Measurements from ENCODE around the gene KRTAP5-7. TPM values are rescaled to one million over a fixed set of nuclear protein-coding genes. Genes with fewer than 3 reads are reported as not detected.
"Not testable (repeated sequence)": the region's sequence is repeated elsewhere in the genome, so short reads cannot be mapped to it uniquely, and the experiment has no call there.

Gene KRTAP5-7
- total RNA-seq, 1 donor from 2014 or later = not detected

GRCh38 chr11:71564430-71564829 lies 37.4 kb downstream of the KRTAP5-7 start:
- Mint-ChIP-seq H3K27me3 (ENCODE audit: low read depth, unreplicated experiment) (peaks cover 55% of the 10 kb centered on the region), H3K27ac (ENCODE audit: unreplicated experiment) (no peak overlapping the region), H3K4me3 (ENCODE audit: unreplicated experiment) (no peak overlapping the region), H3K36me3 (ENCODE audit: low read depth, unreplicated experiment) (no peaks in the 10 kb centered on the region), H3K4me1 (ENCODE audit: low read depth, unreplicated experiment) (no peaks in the 10 kb centered on the region), H3K9me3 (ENCODE audit: unreplicated experiment) (peaks cover 2% of the 10 kb centered on the region)
- Histone ChIP-seq H3K9ac (ENCODE audit: low read length) (no peak overlapping the region), H4K20me1 (ENCODE audit: insufficient read depth, low read length) (no peaks in the 10 kb centered on the region), H3K79me2 (ENCODE audit: insufficient read depth, low read length) (no peaks in the 10 kb centered on the region), H3K27ac (ENCODE audit: low read depth, low read length) (no peak overlapping the region), H3K27me3 (ENCODE audit: insufficient read depth, low read length) (peaks cover 2% of the 10 kb centered on the region), H3K4me1 (ENCODE audit: insufficient read depth, low read length) (no peaks in the 10 kb centered on the region), H3K4me2 (ENCODE audit: low read length) (no peak overlapping the region), H3K36me3 (ENCODE audit: insufficient read depth, low read length) (no peaks in the 10 kb centered on the region), H3K9me3 (ENCODE audit: insufficient read depth, low read depth, low read length) (no peaks in the 10 kb centered on the region), H2AFZ (ENCODE audit: low read depth, low read length) (no peak overlapping the region), H3K4me3 (ENCODE audit: insufficient read depth, low read depth, low read length) (no peak overlapping the region)
- TF ChIP-seq CTCF (IDR thresholded peaks at IDR 0.05; ENCODE audit: insufficient read depth, low read depth, low read length) (no peak), EZH2 (IDR thresholded peaks at IDR 0.05; ENCODE audit: insufficient read depth, low read length) (no peak)
- no peak for DNase-seq (ENCODE audit: low read depth)
- no peak for FAIRE-seq

- Histone ChIP-seq H3K27ac (ENCODE audit: low read depth, low read length) (no peak within 1 kb of the TSS), H2AFZ (ENCODE audit: low read depth, low read length) (no peak within 1 kb of the TSS), H3K4me3 (ENCODE audit: insufficient read depth, low read depth, low read length) (no peak within 1 kb of the TSS), H3K79me2 (ENCODE audit: insufficient read depth, low read length) (no peaks in the 10 kb centered on the region), H3K27me3 (ENCODE audit: insufficient read depth, low read length) (peaks cover 2% of the 10 kb centered on the region), H3K36me3 (ENCODE audit: insufficient read depth, low read length) (no peaks in the 10 kb centered on the region), H3K9me3 (ENCODE audit: insufficient read depth, low read depth, low read length) (no peaks in the 10 kb centered on the region), H4K20me1 (ENCODE audit: insufficient read depth, low read length) (no peaks in the 10 kb centered on the region), H3K4me2 (ENCODE audit: low read length) (no peak within 1 kb of the TSS), H3K9ac (ENCODE audit: low read length) (no peak within 1 kb of the TSS), H3K4me1 (ENCODE audit: insufficient read depth, low read length) (no peaks in the 10 kb centered on the region)
- Mint-ChIP-seq H3K4me3 (ENCODE audit: unreplicated experiment) (no peak within 1 kb of the TSS), H3K27me3 (ENCODE audit: low read depth, unreplicated experiment) (peaks cover 58% of the 10 kb centered on the region), H3K27ac (ENCODE audit: unreplicated experiment) (no peak within 1 kb of the TSS), H3K9me3 (ENCODE audit: unreplicated experiment) (peaks cover 2% of the 10 kb centered on the region), H3K36me3 (ENCODE audit: low read depth, unreplicated experiment) (no peaks in the 10 kb centered on the region), H3K4me1 (ENCODE audit: low read depth, unreplicated experiment) (no peaks in the 10 kb centered on the region)
- no peak for FAIRE-seq
- no peak for DNase-seq (ENCODE audit: low read depth)
- TF ChIP-seq CTCF (IDR thresholded peaks at IDR 0.05; ENCODE audit: insufficient read depth, low read depth, low read length) (no peak), EZH2 (IDR thresholded peaks at IDR 0.05; ENCODE audit: insufficient read depth, low read length) (no peak)
Measured at GRCh38 chr11:71565263-71565662, 38.2 kb downstream of the KRTAP5-7 start, which contains the start of gene KRTAP5-10. Gene KRTAP5-10 (plus strand): TSS chr11:71565563. CDS start chr11:71565588, 25 bp downstream.

GRCh38 chr11:71566081-71566620 lies 39.1 kb downstream of the KRTAP5-7 start:
- no peaks in the 10 kb centered on the region for H3K4me1 Mint-ChIP-seq (ENCODE audit: low read depth, unreplicated experiment)
- H3K36me3 ChIP-seq (ENCODE audit: insufficient read depth, low read length) = no peaks in the 10 kb centered on the region
- H3K27ac Mint-ChIP-seq (ENCODE audit: unreplicated experiment) = no peak overlapping the region
- no peaks in the 10 kb centered on the region for H4K20me1 ChIP-seq (ENCODE audit: insufficient read depth, low read length)
- no peak overlapping the region for H3K4me3 Mint-ChIP-seq (ENCODE audit: unreplicated experiment)
- peaks cover 4% of the 10 kb centered on the region for H3K9me3 Mint-ChIP-seq (ENCODE audit: unreplicated experiment)
- FAIRE-seq (no peak), DNase-seq (ENCODE audit: low read depth) (no peak)
- H3K79me2 ChIP-seq (ENCODE audit: insufficient read depth, low read length) = no peaks in the 10 kb centered on the region
- H2AFZ ChIP-seq (ENCODE audit: low read depth, low read length) = no peak overlapping the region
- H3K4me1 ChIP-seq (ENCODE audit: insufficient read depth, low read length) = no peaks in the 10 kb centered on the region
- no peak overlapping the region for H3K4me2 ChIP-seq (ENCODE audit: low read length)
- H3K36me3 Mint-ChIP-seq (ENCODE audit: low read depth, unreplicated experiment) = no peaks in the 10 kb centered on the region
- H3K27ac ChIP-seq (ENCODE audit: low read depth, low read length) = no peak overlapping the region
- no peak overlapping the region for H3K4me3 ChIP-seq (ENCODE audit: insufficient read depth, low read depth, low read length)
- no peak overlapping the region for H3K9ac ChIP-seq (ENCODE audit: low read length)
- H3K27me3 ChIP-seq (ENCODE audit: insufficient read depth, low read length) = peaks cover 2% of the 10 kb centered on the region
- no peak for TF ChIP-seq CTCF (IDR thresholded peaks at IDR 0.05; ENCODE audit: insufficient read depth, low read depth, low read length)
- no peak for TF ChIP-seq EZH2 (IDR thresholded peaks at IDR 0.05; ENCODE audit: insufficient read depth, low read length)
- peaks cover 60% of the 10 kb centered on the region for H3K27me3 Mint-ChIP-seq (ENCODE audit: low read depth, unreplicated experiment)
- no peaks in the 10 kb centered on the region for H3K9me3 ChIP-seq (ENCODE audit: insufficient read depth, low read depth, low read length)

GRCh38 chr11:71566626-71567599 lies 39.8 kb downstream of the KRTAP5-7 start:
- H3K36me3 Mint-ChIP-seq (ENCODE audit: low read depth, unreplicated experiment); H3K4me3 ChIP-seq (ENCODE audit: insufficient read depth, low read depth, low read length); FAIRE-seq; H2AFZ ChIP-seq (ENCODE audit: low read depth, low read length); H3K79me2 ChIP-seq (ENCODE audit: insufficient read depth, low read length); DNase-seq (ENCODE audit: low read depth); H4K20me1 ChIP-seq (ENCODE audit: insufficient read depth, low read length); H3K27ac Mint-ChIP-seq (ENCODE audit: unreplicated experiment); H3K4me1 Mint-ChIP-seq (ENCODE audit: low read depth, unreplicated experiment); H3K27me3 ChIP-seq (ENCODE audit: insufficient read depth, low read length); H3K36me3 ChIP-seq (ENCODE audit: insufficient read depth, low read length); H3K9ac ChIP-seq (ENCODE audit: low read length); H3K4me3 Mint-ChIP-seq (ENCODE audit: unreplicated experiment); H3K4me1 ChIP-seq (ENCODE audit: insufficient read depth, low read length); H3K27ac ChIP-seq (ENCODE audit: low read depth, low read length); H3K9me3 Mint-ChIP-seq (ENCODE audit: unreplicated experiment); H3K4me2 ChIP-seq (ENCODE audit: low read length); H3K9me3 ChIP-seq (ENCODE audit: insufficient read depth, low read depth, low read length): not testable (repeated sequence)
- H3K27me3 Mint-ChIP-seq (ENCODE audit: low read depth, unreplicated experiment) = peaks cover 56% of the 10 kb centered on the region
